ENCODE data around the gene RSKR. TPM values are rescaled to one million over a fixed set of nuclear protein-coding genes. Genes with fewer than 3 reads are reported as not detected.

The RSKR gene
- polyA plus RNA-seq, 2 of the 4 experiments (the other 2 are of a cell fraction) = 5.8 to 18.7 TPM

DNA sequence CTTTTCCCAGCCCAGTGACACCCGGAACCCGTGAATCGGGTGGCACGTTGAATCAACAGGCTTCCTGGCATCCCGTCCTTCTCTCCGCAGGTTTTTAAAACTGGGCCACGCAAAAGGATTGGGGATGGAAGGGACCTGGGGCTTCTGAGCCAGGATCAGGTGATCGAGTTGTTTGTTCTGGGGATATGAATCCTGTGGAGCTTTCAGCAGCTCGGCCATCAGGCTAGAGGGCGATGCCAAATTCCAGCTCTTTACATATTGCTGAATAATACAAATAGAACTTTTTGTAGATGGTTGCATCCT lies 48.5 kb upstream of the RSKR start:
- Histone ChIP-seq H3K4me1 (peaks cover 31% of the 10 kb centered on the region), H3K9me3 (no peaks in the 10 kb centered on the region), H3K27ac (peak overlapping the region; percentile 94 to 96), H3K4me2 (peak overlapping the region; percentile 85), H3K4me3 (peak overlapping the region; percentile 74)
- FAIRE-seq = no peak
- CTCF ChIA-PET = interaction anchor here (1.1 to 7.1 kb wide), 9 partner anchors 9 to 141 kb away, joined by 3 to 81 read pairs (median 4); partner anchors contain the start of genes BLTP2 and PROCA1
- TF ChIP-seq HOXA7 (CRISPR knock-in tag; IDR thresholded peaks at IDR 0.05) (peak; percentile 59; the same call in 1 of the 2 replicates), MYC (IDR thresholded peaks at IDR 0.05; ENCODE audit: borderline replicate concordance, low read length) (no peak), HOXB5 (CRISPR knock-in tag; IDR thresholded peaks at IDR 0.05) (0 out of 2 replicates have a peak, but pooled peaks have one; percentile 31), FOSB (CRISPR knock-in tag; IDR thresholded peaks at IDR 0.05) (0 out of 2 replicates have a peak, but pooled peaks have one; percentile 24), TP53 (CRISPR knock-in tag; IDR thresholded peaks at IDR 0.05) (no peak)
- TF ChIP-seq, protein P1, sequence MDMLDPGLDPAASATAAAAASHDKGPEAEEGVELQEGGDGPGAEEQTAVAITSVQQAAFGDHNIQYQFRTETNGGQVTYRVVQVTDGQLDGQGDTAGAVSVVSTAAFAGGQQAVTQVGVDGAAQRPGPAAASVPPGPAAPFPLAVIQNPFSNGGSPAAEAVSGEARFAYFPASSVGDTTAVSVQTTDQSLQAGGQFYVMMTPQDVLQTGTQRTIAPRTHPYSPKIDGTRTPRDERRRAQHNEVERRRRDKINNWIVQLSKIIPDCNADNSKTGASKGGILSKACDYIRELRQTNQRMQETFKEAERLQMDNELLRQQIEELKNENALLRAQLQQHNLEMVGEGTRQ (IDR thresholded peaks at IDR 0.05) = peak; percentile 16; the same call in 1 of the 2 replicates
- POLR2A ChIA-PET = interaction anchor here (1.0 to 2.4 kb wide), 9 partner anchors 10 to 57 kb away, joined by 3 to 41 read pairs (median 9); partner anchors contain the start of genes BLTP2 and RPL23A
- DNase-seq (ENCODE audit: low read depth in 1 of 2, low spot score in 1 of 2) = no peak
- 3% methylated on average over 10 of the region's 10 CpGs for WGBS (ENCODE audit: missing lambda C conversion rate)
- peak; percentile 38; a peak in 4 of 6 replicates for ATAC-seq

DNA sequence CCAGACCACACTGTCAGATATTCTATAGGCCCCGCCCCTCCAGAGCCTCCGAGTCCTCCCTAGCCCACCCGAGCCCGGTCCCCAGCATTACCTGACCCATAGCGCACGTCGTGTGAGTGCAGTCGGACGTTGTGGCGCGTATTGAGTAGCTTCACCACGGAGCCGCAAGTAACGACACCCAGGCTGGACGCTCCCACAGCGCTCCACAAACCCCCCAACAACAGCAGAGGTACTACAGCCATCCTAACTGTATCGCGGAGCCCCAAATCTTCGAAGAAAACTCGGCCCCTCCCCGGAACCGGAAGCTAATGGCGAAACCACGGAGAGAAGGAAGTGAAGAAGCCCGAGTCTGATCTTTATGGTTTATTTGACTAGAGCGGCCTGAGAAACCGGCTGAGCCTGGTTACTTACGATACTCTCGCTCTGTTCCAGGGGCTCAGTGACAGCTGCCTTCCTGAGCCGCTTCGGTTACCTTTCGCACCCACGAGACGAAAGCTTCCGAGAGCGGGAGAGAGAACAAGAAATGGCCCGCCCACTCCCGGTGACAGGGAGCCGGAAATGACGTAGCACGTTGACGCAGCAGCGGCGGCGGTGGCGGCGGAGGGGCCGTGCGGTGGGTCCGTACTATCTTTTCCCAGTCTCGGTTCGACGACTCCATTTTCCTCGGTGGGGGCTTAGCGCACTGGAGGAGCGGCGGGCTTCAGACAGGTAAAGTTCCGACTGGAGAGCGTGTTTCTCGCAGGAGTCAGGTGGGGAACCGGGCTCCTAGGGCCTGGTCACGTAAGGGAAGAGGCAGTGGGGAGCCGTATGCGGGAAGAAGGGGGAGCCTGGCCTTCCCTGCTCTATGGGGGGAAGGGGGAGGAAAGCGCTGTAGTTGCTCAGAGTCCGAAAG lies 47.9 kb upstream of the RSKR start, which contains the start of the genes SDF2 and SUPT6H:
Gene SDF2, minus strand, starts transcription at position 272 of the 892 bp plus-strand sequence. Its CDS starts 30 bp downstream, at position 242.
Gene SUPT6H, plus strand, starts transcription at position 571 of the 892 bp plus-strand sequence. CDS start 11,197 bp downstream, outside the sequence.
- DNase-seq (ENCODE audit: low read depth in 1 of 2, low spot score in 1 of 2) (peak; percentile 92 to 97), ATAC-seq (peak; percentile 92 to 97), FAIRE-seq (no peak)
- CTCF ChIA-PET = interaction anchor here (0.6 to 7.1 kb wide), 15 partner anchors 9 to 217 kb away, joined by 3 to 81 read pairs (median 3); partner anchors contain the start of genes BLTP2, PIGS, PROCA1 and RPL23A
- POLR2A ChIA-PET = interaction anchor here (0.6 to 2.4 kb wide), 15 partner anchors 9 to 290 kb away, joined by 3 to 41 read pairs (median 7); partner anchors contain the start of genes BLTP2, PROCA1 and RPL23A
- Histone ChIP-seq H3K4me3 (peak within 1 kb of the TSS; percentile 74), H3K4me1 (peaks cover 31% of the 10 kb centered on the region), H3K27ac (peak within 1 kb of the TSS; percentile 94 to 96), H3K4me2 (peak within 1 kb of the TSS; percentile 87), H3K9me3 (no peaks in the 10 kb centered on the region)
- 2% methylated on average over 57 of the region's 66 CpGs for WGBS (ENCODE audit: missing lambda C conversion rate)
- TF ChIP-seq, protein P2, sequence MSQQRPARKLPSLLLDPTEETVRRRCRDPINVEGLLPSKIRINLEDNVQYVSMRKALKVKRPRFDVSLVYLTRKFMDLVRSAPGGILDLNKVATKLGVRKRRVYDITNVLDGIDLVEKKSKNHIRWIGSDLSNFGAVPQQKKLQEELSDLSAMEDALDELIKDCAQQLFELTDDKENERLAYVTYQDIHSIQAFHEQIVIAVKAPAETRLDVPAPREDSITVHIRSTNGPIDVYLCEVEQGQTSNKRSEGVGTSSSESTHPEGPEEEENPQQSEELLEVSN (IDR thresholded peaks at IDR 0.05; ENCODE audit: borderline replicate concordance, low read depth) = peak; percentile 71; the same call in 1 of the 2 replicates
- 0 out of 2 replicates have a peak, but pooled peaks have one; percentile 3 for TF ChIP-seq HOXA7 (CRISPR knock-in tag; IDR thresholded peaks at IDR 0.05)
- 0 out of 2 replicates have a peak, but pooled peaks have one; percentile 13 for TF ChIP-seq EHF (CRISPR knock-in tag; IDR thresholded peaks at IDR 0.05)
- TF ChIP-seq, protein P3, sequence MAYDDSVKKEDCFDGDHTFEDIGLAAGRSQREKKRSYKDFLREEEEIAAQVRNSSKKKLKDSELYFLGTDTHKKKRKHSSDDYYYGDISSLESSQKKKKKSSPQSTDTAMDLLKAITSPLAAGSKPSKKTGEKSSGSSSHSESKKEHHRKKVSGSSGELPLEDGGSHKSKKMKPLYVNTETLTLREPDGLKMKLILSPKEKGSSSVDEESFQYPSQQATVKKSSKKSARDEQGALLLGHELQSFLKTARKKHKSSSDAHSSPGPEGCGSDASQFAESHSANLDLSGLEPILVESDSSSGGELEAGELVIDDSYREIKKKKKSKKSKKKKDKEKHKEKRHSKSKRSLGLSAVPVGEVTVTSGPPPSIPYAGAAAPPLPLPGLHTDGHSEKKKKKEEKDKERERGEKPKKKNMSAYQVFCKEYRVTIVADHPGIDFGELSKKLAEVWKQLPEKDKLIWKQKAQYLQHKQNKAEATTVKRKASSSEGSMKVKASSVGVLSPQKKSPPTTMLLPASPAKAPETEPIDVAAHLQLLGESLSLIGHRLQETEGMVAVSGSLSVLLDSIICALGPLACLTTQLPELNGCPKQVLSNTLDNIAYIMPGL (CRISPR knock-in tag; IDR thresholded peaks at IDR 0.05; ENCODE audit: borderline replicate concordance) = no peak
- no peak for TF ChIP-seq POLR2AphosphoS2 (conservative IDR thresholded peaks at IDR 0.05; ENCODE audit: low read length)
- TF ChIP-seq CEBPB (IDR thresholded peaks at IDR 0.05) = peak in 1 of 2 experiments; percentile 50; a peak in 1 of 4 replicates
- no peak for TF ChIP-seq SMC3 (IDR thresholded peaks at IDR 0.05)
- TF ChIP-seq, protein P4, sequence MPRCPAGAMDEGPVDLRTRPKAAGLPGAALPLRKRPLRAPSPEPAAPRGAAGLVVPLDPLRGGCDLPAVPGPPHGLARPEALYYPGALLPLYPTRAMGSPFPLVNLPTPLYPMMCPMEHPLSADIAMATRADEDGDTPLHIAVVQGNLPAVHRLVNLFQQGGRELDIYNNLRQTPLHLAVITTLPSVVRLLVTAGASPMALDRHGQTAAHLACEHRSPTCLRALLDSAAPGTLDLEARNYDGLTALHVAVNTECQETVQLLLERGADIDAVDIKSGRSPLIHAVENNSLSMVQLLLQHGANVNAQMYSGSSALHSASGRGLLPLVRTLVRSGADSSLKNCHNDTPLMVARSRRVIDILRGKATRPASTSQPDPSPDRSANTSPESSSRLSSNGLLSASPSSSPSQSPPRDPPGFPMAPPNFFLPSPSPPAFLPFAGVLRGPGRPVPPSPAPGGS (IDR thresholded peaks at IDR 0.05) = peak; percentile 80; the same call in 2 of the 3 replicates
- TF ChIP-seq ESRRA (IDR thresholded peaks at IDR 0.05; ENCODE audit: borderline replicate concordance, low read length) = no peak
- no peak for TF ChIP-seq CHD2 (IDR thresholded peaks at IDR 0.05; ENCODE audit: low read length, partially characterized antibody)
- no peak for TF ChIP-seq ZSCAN20 (CRISPR knock-in tag; IDR thresholded peaks at IDR 0.05)
- TF ChIP-seq, protein P5, sequence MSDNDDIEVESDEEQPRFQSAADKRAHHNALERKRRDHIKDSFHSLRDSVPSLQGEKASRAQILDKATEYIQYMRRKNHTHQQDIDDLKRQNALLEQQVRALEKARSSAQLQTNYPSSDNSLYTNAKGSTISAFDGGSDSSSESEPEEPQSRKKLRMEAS (IDR thresholded peaks at IDR 0.05) = peak; percentile 76
- peak; percentile 42 to 93; a peak in 3 of 5 replicates for TF ChIP-seq JUN (IDR thresholded peaks at IDR 0.05)
- TF ChIP-seq, protein P6, sequence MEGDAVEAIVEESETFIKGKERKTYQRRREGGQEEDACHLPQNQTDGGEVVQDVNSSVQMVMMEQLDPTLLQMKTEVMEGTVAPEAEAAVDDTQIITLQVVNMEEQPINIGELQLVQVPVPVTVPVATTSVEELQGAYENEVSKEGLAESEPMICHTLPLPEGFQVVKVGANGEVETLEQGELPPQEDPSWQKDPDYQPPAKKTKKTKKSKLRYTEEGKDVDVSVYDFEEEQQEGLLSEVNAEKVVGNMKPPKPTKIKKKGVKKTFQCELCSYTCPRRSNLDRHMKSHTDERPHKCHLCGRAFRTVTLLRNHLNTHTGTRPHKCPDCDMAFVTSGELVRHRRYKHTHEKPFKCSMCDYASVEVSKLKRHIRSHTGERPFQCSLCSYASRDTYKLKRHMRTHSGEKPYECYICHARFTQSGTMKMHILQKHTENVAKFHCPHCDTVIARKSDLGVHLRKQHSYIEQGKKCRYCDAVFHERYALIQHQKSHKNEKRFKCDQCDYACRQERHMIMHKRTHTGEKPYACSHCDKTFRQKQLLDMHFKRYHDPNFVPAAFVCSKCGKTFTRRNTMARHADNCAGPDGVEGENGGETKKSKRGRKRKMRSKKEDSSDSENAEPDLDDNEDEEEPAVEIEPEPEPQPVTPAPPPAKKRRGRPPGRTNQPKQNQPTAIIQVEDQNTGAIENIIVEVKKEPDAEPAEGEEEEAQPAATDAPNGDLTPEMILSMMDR (IDR thresholded peaks at IDR 0.05) = no peak
- TF ChIP-seq, protein P7, sequence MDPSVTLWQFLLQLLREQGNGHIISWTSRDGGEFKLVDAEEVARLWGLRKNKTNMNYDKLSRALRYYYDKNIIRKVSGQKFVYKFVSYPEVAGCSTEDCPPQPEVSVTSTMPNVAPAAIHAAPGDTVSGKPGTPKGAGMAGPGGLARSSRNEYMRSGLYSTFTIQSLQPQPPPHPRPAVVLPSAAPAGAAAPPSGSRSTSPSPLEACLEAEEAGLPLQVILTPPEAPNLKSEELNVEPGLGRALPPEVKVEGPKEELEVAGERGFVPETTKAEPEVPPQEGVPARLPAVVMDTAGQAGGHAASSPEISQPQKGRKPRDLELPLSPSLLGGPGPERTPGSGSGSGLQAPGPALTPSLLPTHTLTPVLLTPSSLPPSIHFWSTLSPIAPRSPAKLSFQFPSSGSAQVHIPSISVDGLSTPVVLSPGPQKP (IDR thresholded peaks at IDR 0.05; ENCODE audit: low read depth, low read length) = 0 out of 2 replicates have a peak, but pooled peaks have one; percentile 56
- TF ChIP-seq NFE2L2 (conservative IDR thresholded peaks at IDR 0.05; ENCODE audit: low read length) = 0 out of 2 replicates have a peak, but pooled peaks have one; percentile 12
- TF ChIP-seq ZFP36 (IDR thresholded peaks at IDR 0.05; ENCODE audit: borderline replicate concordance, partially characterized antibody) = no peak
- TF ChIP-seq POLR2A (IDR thresholded peaks at IDR 0.05; ENCODE audit: low read length) = peak; percentile 90
- TF ChIP-seq, protein P8, sequence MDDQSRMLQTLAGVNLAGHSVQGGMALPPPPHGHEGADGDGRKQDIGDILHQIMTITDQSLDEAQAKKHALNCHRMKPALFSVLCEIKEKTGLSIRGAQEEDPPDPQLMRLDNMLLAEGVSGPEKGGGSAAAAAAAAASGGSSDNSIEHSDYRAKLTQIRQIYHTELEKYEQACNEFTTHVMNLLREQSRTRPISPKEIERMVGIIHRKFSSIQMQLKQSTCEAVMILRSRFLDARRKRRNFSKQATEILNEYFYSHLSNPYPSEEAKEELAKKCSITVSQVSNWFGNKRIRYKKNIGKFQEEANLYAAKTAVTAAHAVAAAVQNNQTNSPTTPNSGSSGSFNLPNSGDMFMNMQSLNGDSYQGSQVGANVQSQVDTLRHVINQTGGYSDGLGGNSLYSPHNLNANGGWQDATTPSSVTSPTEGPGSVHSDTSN (IDR thresholded peaks at IDR 0.05) = peak; percentile 54; the same call in 1 of the 2 replicates
- peak; percentile 94 for TF ChIP-seq PHF8 (IDR thresholded peaks at IDR 0.05; ENCODE audit: borderline replicate concordance, low read depth)

Data from A549 (cell line).